GM13976 (cell line): Measurements from ENCODE around the gene GAS2L3.
A peak's percentile ranks its signal among the peaks of the same experiment; 100 is the strongest.

Experiments used
- DNase-seq: peaks from one replicate; pipeline ENCODE4 v3.0.0; 2012; ENCODE audit warnings: low spot score
- in situ Hi-C: fragments of 300-500 bp; cut with MboI; formaldehyde crosslinking; loops from one replicate; pipeline ENCODE4 v1.12.0; 2022; ENCODE audit warnings: low sequenced_read_pairs, mixed read lengths, inconsistent platforms; ENCODE audit not compliant: unreplicated experiment
- TF ChIP-seq, protein P1 (sequence below): IDR thresholded peaks from 2 replicates; pipeline ENCODE4 v1.5.1; 2012; ENCODE audit warnings: borderline replicate concordance, mild to moderate bottlenecking; ENCODE audit not compliant: insufficient read depth; ENCODE audit errors: extremely low read depth, missing control alignments, control extremely low read depth

GAS2L3 gene

DNA sequence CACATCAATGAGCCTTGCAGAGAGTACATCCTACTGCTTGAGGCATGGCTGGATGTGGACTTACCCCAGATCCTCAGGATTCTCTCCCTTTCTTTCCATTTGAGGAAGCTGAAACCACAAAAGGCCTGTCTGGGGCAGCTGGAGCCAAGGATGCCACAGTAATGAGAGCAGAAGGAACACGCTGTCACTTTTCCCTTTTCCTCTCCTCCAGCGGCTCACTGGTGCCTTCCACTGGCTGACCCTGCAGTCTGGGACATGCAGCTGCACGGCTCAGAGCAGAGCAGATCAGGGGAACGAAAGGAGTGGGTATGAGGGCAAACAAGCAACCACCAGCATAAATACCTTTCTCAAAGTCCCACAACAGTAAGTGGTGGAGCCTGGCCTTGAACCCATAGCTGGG is 78.2 kb downstream of the GAS2L3 start:
- TF ChIP-seq, protein P1, sequence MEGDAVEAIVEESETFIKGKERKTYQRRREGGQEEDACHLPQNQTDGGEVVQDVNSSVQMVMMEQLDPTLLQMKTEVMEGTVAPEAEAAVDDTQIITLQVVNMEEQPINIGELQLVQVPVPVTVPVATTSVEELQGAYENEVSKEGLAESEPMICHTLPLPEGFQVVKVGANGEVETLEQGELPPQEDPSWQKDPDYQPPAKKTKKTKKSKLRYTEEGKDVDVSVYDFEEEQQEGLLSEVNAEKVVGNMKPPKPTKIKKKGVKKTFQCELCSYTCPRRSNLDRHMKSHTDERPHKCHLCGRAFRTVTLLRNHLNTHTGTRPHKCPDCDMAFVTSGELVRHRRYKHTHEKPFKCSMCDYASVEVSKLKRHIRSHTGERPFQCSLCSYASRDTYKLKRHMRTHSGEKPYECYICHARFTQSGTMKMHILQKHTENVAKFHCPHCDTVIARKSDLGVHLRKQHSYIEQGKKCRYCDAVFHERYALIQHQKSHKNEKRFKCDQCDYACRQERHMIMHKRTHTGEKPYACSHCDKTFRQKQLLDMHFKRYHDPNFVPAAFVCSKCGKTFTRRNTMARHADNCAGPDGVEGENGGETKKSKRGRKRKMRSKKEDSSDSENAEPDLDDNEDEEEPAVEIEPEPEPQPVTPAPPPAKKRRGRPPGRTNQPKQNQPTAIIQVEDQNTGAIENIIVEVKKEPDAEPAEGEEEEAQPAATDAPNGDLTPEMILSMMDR = no peak
- in situ Hi-C loops = no loop called here
- DNase-seq = no peak

DNA sequence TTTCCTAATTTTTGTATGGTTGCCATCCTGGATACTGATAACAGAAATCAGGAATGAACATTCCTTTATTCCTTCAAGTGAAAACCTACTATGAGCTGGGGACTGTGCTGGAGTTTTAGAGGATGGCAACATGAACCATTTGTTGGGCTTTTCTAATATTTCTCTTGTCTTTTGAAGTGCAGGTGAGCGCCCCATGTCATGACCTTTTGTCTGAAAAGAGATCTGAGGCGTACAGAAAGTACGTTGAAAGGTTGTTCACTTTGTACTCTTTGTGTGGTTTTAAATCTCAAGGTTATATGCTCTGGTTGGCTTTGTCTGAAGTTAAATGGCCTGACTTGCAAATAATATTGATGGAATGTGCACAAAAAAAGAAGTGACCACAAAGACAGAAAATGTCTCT is 79.0 kb downstream of the GAS2L3 start:
- TF ChIP-seq, protein P1 = no peak
- DNase-seq = no peak
- in situ Hi-C loops = no loop called here

DNA sequence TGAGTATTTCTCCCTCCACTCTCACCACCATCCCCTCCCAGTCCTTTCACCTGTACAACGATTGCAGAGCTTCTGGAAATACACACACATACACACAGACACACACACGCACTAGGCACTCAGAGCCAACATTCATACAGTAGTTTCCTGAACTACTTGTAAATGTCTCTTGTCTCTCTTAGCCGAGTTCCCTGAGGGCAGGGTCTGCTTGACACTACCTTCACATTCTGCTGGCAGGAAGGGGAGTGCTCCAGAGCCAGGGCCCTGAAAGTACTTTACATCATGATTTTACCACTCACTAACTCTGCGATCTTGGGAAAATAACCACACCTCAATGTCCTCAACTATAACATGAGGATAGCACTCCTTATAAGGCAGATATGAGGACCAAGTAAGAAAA is 82.7 kb downstream of the GAS2L3 start:
- in situ Hi-C loops = no loop called here
- TF ChIP-seq, protein P1 = no peak
- DNase-seq = no peak

DNA sequence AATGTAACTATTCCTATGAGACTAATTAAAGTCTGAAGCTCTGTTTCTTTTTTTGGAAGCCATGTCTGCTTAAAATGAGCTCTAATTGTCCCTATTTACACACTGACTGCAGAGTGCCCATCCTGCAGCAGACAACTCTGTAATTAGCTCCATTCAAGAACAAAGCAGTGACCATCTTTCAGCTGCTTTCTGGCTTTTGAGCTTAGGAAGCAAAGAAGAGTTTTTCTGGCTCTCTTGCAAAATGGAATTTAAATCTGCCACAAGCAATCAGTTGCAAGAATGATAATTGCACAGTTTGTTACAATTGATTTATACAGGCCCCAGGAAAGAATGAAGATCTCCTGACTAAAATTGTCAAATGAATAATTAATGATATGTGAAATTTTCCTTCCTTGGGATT is 83.4 kb downstream of the GAS2L3 start:
- TF ChIP-seq, protein P1 = no peak
- no peak for DNase-seq
- in situ Hi-C loops = no loop called here

DNA sequence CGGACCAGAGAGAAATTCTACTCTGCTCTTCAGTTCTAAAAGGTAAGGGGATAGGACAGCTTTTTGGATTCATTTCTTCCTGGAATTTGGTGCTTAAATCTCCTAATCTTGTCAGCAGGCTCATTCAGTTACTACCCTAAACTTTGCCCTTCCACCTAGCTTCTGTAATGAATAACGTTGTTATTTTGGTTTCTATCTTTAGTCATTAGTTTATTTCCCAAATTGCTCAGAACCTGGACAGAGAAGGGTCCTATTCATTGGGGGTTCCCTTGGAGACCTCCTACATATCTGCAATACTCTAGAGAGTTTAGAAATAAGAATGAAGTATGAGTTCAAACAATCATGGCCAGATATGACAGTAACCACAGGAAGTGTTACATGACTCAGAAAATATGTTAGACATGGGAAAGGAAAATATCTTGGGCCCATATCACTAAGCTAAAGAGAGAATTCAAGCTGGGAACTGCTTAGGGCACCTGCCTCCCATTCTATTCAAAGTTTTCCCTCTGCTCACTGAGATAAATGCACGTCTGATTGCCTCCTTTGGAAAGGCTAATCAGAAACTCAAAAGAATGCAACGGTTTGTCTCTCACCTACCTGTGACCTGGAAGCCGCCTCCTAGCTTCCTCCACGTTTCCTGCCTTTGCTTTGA is 87.9 kb downstream of the GAS2L3 start:
- DNase-seq = peak; percentile 23
- TF ChIP-seq, protein P1 = no peak
- in situ Hi-C loops = no loop called here

DNA sequence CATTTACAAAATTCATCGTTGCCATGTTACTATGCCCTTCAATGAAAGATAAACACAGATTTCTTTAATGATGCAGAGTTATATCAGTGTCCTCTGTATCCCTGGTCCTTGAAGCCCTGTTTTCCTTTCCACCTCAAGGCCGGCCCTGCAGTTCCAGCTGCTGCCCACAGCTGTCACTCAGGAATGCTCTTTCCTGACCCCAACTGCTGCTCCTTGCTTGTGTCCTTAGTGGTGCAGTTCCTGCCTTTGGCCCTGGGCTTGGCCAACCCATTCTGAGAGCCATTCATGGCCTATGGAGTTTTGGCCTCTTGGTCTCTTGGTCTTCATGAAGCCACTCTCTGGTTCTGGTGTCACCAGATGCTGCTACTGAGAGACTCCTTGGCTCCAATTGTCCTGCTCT is 93.1 kb downstream of the GAS2L3 start:
- DNase-seq = no peak
- in situ Hi-C loops = no loop called here
- TF ChIP-seq, protein P1 = no peak

DNA sequence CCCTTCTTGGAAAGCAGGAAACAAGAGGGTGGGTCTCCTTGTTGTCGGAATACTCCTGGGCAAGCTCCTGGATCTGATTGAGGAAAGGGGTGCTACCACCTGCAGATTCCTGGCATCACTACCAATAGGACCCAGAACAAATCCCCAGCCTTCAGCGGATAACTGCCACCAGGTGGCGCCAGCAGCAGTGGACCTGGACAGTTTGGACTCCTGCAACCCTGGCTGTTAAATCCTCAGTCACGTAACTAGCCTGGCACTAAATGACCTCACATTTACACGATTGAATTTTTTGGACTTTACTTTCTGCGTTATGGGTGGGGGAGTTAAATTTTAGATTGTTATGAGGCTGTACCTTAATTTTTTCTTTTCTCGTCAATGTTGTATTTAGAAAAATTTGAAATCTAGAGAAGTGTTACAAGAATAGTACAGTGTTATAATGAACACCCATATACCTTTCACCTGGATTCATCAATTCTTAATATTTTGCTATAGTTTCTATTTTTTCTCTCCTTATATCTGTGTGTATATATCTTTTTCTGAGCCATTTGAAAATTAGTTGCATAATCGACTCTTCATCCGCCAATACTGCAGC is 95.6 kb downstream of the GAS2L3 start:
- TF ChIP-seq, protein P1 = peak; percentile 82
- in situ Hi-C loops = no loop called here

More for the DNA sequence above, 95.6 kb downstream of the GAS2L3 start:
- peak; percentile 74 for DNase-seq
